ENCODE data around the gene LRRC8D. TPM values are rescaled to one million over a fixed set of nuclear protein-coding genes. Genes with fewer than 3 reads are reported as not detected.
A peak's percentile ranks its signal among the peaks of the same experiment; 100 is the strongest.

Gene LRRC8D
- total and polyA plus RNA-seq, 9 of the 15 experiments (the other 6 are each of a cell fraction or from before 2014, with no cell fraction given) = 3.4 to 53.9 (median 15.9) TPM

DNA sequence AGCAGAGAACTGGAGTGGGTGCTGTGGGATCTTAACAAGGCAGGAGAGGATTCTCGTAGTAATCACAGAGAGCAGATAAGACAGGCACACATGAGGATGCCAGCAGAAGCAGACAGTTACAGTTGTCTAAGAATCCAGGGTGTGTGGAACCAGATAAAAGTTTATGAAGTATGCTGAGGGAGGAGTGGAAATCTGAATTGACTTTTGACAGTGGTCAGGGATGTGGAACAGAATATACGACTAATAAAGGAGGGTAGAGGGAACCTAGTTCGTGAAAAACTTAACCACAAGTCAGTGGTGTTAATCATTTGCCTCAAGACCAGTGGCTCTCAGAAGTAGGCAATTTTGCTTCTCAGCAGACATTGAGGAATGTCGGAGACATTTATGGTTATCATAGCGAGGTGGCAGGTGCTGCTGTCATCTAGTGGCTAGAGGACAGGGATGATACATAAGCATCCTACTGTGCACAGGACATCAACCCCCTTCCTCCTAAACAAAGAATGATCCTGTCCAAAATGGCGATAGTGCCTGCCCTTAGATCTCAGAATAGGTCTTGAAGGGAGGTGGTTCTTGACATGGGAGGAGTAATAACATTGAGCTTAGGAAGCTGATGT, 3.0 kb downstream of the LRRC8D start (continued):
- no peak for TF ChIP-seq ZSCAN29 (IDR thresholded peaks at IDR 0.05)
- no peak for TF ChIP-seq RFX5 (IDR thresholded peaks at IDR 0.05; ENCODE audit: low read depth, low read length)
- TF ChIP-seq FOXK2 (conservative IDR thresholded peaks at IDR 0.05 in 1 of 2, IDR thresholded peaks at IDR 0.05 in 1 of 2; ENCODE audit: low read depth in 2 of 2) = peak in 1 of 2 experiments; percentile 24; a peak in 1 of 4 replicates
- TF ChIP-seq ZNF561 (CRISPR knock-in tag; conservative IDR thresholded peaks at IDR 0.05) = no peak
- TF ChIP-seq SAP30 (IDR thresholded peaks at IDR 0.05; ENCODE audit: borderline replicate concordance, insufficient read depth, low read depth, low read length, poor library complexity, severe bottlenecking) = no peak
- TF ChIP-seq CBX1 (IDR thresholded peaks at IDR 0.05; ENCODE audit: low read depth) = no peak; the same call in 1 of the 2 replicates
- peak; percentile 52; the same call in 1 of the 2 replicates for TF ChIP-seq RBFOX2 (IDR thresholded peaks at IDR 0.05; ENCODE audit: low read depth, low read length)
- no peak for TF ChIP-seq ELF1 (tag; IDR thresholded peaks at IDR 0.05)
- no peak for TF ChIP-seq ZNF316 (IDR thresholded peaks at IDR 0.05)
- TF ChIP-seq SMARCC2 (IDR thresholded peaks at IDR 0.05; ENCODE audit: low read depth) = no peak
- TF ChIP-seq ZNF41 (CRISPR knock-in tag; conservative IDR thresholded peaks at IDR 0.05) = no peak
- TF ChIP-seq PYGO2 (tag; IDR thresholded peaks at IDR 0.05) = peak; percentile 46; the same call in 1 of the 2 replicates
- no peak for TF ChIP-seq HNRNPLL (IDR thresholded peaks at IDR 0.05; ENCODE audit: low read depth, low read length, poor library complexity, severe bottlenecking)
- TF ChIP-seq ZNF134 (CRISPR knock-in tag; conservative IDR thresholded peaks at IDR 0.05) = no peak
- TF ChIP-seq, protein P1, sequence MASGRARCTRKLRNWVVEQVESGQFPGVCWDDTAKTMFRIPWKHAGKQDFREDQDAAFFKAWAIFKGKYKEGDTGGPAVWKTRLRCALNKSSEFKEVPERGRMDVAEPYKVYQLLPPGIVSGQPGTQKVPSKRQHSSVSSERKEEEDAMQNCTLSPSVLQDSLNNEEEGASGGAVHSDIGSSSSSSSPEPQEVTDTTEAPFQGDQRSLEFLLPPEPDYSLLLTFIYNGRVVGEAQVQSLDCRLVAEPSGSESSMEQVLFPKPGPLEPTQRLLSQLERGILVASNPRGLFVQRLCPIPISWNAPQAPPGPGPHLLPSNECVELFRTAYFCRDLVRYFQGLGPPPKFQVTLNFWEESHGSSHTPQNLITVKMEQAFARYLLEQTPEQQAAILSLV (tag; IDR thresholded peaks at IDR 0.05) = no peak
- no peak for TF ChIP-seq ZBTB1 (CRISPR knock-in tag; IDR thresholded peaks at IDR 0.05; ENCODE audit: borderline replicate concordance, low read depth)
- no peak for TF ChIP-seq ZNF174 (CRISPR knock-in tag; IDR thresholded peaks at IDR 0.05)
- peak; percentile 25; the same call in 1 of the 2 replicates for TF ChIP-seq MAFK (IDR thresholded peaks at IDR 0.05; ENCODE audit: low read length)
- TF ChIP-seq, protein P2, sequence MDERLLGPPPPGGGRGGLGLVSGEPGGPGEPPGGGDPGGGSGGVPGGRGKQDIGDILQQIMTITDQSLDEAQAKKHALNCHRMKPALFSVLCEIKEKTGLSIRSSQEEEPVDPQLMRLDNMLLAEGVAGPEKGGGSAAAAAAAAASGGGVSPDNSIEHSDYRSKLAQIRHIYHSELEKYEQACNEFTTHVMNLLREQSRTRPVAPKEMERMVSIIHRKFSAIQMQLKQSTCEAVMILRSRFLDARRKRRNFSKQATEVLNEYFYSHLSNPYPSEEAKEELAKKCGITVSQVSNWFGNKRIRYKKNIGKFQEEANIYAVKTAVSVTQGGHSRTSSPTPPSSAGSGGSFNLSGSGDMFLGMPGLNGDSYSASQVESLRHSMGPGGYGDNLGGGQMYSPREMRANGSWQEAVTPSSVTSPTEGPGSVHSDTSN (CRISPR knock-in tag; IDR thresholded peaks at IDR 0.05; ENCODE audit: low read depth) = no peak
- TF ChIP-seq, protein P2 (tag; conservative IDR thresholded peaks at IDR 0.05; ENCODE audit: low read depth) = peak; percentile 42
- TF ChIP-seq, protein P3, sequence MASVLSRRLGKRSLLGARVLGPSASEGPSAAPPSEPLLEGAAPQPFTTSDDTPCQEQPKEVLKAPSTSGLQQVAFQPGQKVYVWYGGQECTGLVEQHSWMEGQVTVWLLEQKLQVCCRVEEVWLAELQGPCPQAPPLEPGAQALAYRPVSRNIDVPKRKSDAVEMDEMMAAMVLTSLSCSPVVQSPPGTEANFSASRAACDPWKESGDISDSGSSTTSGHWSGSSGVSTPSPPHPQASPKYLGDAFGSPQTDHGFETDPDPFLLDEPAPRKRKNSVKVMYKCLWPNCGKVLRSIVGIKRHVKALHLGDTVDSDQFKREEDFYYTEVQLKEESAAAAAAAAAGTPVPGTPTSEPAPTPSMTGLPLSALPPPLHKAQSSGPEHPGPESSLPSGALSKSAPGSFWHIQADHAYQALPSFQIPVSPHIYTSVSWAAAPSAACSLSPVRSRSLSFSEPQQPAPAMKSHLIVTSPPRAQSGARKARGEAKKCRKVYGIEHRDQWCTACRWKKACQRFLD (CRISPR knock-in tag; IDR thresholded peaks at IDR 0.05) = no peak
- no peak for TF ChIP-seq SREBF2 (CRISPR knock-in tag; IDR thresholded peaks at IDR 0.05)
- TF ChIP-seq NR4A1 (CRISPR knock-in tag; IDR thresholded peaks at IDR 0.05) = no peak
- peak; percentile 67 for TF ChIP-seq NR4A1 (tag; IDR thresholded peaks at IDR 0.05)
- no peak for TF ChIP-seq ZNF146 (CRISPR knock-in tag; IDR thresholded peaks at IDR 0.05; ENCODE audit: unreplicated experiment)
- TF ChIP-seq HDAC8 (tag; IDR thresholded peaks at IDR 0.05) = no peak
